GM19467 (cell line): Measurements from ENCODE around the gene SPP1.

Experiments
- ATAC-seq: cut with Tn5 transposase; IDR thresholded peaks from one replicate; pipeline ENCODE4 v1.9.1; 2021; ENCODE audit warnings: mild to moderate bottlenecking, moderate library complexity; ENCODE audit not compliant: unreplicated experiment

The SPP1 gene

DNA sequence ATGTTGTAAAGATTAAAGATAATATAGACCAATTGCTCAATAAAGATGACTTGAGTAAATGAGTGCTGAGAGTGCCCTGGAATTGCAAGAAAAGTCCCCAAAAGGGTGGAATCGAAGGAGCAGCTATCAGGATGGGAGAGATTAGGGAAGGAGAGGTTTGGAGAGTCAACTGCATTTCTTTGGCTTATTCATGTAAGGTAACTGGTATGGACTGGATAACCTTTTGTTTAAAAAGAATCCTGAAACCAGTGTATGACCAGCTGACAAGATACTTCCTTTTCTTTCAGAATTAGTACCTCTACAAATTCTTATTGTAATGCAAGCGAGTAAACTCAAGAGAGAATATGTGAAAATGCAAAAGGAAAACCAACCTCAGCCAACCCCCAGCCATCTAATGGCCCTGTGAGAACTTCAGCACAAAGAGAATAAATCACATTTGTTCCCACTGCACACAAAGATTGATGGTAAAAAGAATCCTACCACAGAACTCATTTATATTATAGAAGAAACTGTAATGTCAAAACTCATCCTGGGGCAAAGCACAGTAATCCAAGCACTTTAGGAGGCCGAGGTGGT is 24.5 kb upstream of the SPP1 start:
- ATAC-seq, result no peak

DNA sequence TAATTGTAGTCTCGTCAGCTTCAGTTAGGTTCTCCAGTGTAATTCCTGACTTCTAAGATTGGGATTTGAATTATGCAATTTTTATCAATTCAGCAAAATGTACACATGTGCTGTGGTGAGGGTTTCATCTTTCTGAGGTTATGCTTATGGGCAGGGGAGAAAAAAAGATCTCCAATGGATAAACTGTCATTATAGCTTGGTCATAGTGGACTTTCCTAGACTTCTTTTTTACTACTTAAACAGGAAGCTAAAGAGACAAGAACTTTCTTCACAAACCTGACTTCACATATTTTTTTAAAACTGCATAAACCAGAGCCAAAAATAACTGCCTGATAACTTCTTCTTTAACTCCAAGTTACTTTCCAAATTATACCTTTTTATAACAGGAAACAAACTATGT is 21.7 kb upstream of the SPP1 start:
- ATAC-seq, result no peak

DNA sequence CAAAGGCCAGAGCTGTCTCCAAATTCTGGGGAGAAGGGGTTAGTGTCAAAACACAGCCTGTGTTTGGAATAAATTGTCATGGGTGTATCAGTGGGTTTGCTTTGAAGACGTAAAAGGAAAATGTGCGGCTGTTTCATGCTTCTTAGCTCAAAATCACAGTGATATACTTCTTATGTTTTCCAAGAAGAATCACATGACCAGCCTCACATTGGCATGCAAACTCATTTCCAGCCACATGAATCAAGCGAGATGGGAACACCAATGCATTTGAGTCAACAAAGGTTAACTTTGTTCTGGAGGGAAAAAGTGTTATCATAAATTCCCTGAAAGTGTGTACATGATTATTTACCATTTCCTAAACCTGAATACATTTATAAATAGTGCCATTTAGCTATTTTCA is 19.0 kb upstream of the SPP1 start:
- ATAC-seq, result no peak

DNA sequence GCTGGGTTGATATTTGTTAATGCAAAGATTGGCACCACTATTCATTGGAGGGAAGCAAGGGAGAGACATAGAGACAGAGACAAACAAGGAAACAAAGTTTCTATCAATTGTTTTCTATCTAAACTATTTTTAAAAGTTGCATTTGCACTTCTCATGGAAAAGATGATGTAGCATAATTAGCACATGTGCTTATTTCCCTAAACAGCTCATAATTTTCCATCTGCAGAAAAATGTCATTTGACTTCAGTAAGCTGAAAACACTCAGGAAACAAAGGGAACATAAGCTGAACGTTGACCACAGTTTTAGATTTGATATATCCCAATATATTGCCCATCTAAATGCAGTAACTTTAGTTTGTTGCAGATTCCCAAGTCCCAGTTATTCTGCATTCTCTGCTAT is 18.5 kb upstream of the SPP1 start:
- no peak for ATAC-seq

DNA sequence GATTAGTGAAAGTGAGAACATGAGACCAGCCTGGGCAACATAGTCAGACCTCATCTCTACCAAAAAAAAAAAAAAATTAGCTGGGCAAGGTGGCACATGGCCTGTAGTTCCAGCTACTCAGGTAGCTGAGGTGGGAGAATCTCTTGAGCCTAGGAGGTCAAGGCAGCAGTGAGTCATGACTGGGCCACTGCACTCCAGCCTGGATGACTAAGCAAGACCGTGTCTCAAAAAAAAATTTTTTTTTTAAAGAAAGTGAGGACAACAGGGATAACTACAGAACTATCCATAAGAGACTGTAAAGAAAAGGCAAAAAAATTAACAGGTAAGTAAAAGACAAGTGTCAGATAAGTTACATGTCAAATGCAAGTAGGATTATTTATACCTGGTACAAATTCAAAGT is 13.5 kb upstream of the SPP1 start:
- no peak for ATAC-seq

DNA sequence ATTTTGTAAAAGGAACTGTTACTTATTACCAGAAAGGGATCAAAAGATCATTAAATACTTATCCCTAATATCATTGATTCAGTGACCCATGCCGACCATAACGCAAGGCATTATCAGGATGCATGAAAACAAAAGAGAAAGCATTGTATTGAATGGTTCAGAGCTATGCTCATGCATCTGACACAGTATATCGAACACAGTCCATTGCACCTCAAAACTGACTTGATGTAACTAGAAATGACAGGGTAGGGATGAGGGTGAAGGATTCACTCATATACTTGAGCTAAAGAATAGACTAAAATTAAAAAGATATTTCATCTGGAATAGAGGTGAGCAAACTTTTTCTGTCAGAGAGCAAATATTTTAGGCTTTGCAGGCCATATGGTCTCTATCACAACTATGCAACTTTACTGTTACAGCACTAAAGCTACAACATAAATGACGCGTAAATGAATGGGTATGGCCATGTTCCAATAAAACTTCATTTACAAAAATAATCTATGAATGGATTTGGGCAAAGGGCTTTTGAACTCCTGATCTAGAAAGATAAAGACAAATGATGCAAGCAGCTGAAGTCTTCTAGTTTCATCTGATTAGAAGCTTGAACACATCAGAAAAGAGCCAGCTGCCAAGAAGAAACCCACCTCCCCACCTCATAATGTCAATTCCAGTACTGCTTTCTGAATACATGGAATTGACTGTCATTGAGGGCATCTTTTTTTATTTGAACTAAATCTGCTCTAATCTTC is 12.9 kb upstream of the SPP1 start:
- no peak for ATAC-seq

DNA sequence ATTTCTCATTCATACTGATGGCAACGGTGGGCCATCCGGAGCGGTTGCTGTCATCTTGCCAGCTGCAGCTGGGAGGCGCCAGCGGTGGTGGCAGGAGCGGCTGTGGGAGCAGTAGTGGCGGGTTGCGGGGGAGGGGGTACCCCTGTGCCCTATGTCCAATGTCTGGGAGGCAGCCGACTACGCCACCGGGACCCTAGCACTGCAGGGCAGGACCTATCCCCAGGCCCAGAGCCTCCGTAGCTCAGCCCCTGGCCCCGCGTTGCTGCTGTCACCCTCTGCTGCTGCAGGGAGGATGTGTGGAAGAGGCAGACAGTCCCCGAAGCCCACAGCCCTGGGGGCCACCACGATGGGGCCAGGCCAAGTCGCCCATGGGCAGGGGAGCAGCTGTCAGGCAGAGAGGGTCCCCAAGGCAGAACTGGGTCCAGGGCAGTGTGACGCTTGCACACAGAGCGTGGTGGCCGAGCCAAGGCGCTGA is 10.0 kb upstream of the SPP1 start:
- ATAC-seq, result no peak

DNA sequence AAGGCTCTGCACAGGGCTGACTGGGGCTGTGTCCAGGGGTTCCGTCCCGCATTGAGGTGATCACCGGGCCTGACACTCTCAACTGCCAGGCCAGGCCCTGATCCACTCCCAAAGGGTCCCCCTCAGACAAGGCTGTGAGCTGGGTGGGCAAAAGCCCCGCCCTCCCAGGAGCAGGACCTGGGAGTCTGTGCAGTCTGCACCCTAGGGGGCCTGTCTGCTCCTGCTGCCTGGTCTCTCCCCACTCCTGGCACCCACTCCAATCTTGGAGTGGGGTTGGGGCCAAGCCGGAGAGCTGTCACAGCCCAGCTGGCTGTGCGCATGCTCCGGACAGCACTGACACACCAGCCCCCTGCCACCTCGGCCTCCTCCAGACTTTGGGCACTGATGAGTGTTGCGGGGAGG is 9.4 kb upstream of the SPP1 start:
- no peak for ATAC-seq

DNA sequence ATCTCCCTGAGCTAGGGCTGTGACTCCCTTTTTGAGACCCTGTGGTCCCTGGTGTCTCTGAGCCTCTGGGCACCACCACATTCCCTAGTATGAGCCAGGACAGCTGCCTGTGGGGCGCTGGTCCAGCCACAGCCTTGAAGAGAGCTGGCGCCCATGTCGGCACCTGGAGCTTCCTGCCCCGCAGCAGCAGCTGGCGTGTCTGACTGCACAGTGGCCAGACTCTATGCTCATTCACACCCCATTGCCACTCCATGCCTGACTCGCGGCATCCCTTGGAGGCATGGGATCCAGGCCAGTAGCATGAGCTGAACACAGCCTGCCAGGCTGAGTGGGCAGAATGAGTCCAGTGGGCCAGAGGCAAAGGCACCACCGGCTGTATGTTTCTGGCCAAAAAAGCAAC is 8.3 kb upstream of the SPP1 start:
- ATAC-seq, result no peak

DNA sequence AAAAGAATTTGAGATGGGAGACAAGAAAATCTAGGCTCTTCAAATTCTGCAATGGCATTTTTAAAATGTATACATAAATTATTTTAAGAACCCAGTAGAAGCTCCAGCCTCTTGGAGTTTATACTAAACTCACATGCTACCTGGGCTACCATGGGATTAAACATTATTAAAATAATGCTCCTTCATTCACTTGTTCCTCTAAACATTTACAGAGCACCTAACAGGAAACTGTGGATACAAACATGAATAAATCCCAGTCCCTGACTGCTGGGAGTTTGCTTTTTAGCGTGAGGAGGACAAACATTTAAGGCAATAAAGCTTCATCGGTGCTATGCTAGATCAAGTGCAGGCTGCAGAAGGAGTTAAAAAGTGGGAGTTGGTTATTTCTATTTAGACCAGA is 5.4 kb upstream of the SPP1 start:
- ATAC-seq, result no peak

DNA sequence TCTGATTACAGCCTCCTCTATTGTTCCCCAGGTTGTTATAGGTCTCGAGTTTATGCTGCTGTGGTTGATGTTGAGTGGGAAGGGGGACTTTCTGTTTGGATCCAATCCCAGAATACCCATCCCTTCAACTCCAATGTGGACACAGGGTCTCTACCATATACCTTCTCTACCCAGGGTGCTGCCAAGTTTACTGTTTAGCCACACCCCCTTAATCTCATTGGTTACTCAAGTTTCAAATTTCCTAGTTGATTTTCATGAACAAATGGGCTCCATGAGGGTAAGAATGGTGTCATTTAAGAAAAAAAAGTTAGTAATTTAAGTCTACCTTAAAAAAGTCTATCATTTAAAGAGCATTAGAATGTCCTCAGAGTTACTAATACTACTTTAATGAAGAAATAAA is 3.6 kb upstream of the SPP1 start:
- no peak for ATAC-seq

DNA sequence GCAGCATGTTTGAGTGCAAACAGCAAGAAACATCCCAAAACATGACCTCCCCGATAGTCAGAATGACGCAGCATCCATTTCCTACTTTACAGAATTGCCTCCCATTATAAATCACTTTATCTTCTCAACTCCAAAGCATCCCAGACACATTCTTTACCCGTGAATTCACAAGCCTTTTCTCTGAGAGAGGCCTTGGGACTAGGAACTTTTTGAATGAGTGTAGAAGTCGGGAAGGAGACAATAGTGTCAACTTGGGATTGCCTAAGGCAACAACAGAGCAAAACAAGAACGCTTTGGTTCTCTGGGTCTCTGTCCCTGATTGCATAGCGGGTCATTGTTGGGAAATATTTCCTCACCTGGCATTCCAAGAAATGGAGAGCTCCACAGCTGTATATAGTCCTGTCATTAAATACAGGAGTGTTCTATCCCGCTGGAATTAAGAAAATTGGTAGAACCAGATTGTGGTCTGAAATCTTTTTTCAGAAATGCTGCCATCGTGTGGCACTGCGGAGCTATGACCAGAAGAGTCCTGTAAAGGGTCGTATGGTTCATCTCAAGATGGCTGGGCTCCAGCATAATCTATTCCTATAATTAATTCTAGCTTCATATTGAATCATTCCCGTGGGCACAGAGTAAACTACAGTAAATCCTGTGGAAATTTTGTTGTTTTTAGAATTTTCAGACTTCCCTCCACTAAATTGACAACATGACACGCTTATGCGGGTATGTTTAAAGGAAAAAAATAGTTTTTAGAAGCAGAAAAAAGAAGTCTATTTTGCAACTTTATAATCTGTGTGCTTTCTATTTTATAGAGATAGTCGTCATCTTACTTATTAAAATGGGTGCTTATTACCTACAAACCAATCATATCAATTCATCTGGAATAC is 2.0 kb upstream of the SPP1 start:
- ATAC-seq, result peak; percentile 71

DNA sequence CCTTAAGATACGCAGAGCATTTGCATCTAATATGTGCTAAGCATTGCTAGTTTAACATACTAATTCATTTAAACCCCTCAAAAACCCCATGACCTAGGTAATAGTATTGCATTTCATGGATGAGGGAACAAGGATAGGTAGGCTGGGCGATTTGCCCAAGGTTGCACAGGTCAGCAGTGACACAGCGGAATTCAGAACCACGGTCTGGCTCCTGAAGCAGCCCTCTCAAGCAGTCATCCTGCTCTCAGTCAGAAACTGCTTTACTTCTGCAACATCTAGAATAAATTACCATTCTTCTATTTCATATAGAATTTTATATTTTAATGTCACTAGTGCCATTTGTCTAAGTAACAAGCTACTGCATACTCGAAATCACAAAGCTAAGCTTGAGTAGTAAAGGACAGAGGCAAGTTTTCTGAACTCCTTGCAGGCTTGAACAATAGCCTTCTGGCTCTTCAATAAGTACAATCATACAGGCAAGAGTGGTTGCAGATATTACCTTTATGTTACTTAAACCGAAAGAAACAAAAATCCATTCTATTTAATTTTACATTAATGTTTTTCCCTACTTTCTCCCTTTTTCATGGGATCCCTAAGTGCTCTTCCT is 555 bp upstream of the SPP1 start:
- ATAC-seq, result peak; percentile 37

DNA sequence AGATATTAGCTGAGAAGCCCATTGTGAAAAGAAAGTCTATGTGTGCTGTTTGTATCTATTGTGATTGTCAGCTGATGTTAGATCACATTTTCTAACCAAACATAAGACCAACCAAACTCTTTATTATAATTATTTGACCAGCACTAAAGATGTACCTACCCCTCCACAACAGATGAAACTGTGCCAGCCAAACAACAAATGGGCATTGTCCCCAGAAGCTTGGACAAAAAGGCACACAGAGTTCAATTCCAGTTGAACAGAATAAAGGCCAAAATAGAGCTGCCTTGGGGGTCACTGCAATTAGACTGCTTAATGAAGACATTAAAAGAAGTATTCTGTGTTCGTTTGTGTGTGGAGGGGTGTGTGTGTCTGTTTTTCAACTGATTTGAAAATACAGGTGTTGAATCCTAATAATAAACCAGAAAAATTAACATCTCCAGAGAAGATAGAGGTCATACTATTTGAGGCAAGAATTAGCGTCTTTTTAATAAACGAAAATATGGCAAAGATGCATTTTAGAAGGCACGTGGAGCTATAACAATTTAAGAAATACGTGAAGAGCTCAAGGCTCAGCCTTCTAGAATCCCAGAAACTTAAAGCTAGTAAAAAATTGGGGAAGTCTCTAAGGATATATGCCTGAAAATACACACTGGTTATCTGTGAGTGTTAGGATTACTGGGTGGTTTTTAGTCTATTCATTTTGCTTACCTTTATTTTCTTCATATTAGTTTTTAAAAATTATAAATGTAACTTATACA is 2.2 kb downstream of the SPP1 start:
- no peak for ATAC-seq

DNA sequence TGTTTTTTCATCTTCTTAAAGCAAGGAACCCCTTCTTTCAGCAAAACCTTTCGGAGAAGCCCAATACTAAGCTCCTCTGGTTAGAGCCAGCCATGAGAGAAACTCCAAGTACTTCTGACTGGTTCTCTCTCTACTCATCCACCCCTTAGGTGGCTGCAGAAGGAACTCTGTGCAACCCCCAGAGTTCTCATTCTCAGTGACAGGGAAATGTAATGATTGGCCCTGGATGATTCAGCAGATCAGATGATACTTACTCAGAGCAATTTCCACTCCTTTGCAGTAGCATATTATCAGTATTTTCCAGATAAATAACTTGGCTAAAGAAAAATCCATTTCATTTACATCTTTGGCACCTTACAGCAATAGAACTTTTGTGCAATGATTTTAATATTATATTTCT is 3.2 kb downstream of the SPP1 start:
- ATAC-seq, result no peak

DNA sequence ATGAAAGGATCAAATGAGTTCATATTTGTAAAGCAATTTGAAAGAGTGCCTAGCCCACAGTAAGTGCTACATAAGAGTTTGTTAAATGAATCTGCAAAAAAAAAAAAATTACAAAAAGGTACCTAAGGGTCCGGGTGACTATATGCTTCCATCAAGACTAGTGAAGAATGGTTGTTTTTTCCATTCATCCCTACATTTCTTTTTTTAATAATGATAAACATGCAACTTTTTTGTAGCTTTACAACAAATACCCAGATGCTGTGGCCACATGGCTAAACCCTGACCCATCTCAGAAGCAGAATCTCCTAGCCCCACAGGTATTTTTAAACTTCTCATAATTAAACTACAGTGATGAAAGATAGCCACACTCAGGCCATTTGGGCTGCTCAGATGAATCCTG is 4.3 kb downstream of the SPP1 start:
- ATAC-seq, result no peak

DNA sequence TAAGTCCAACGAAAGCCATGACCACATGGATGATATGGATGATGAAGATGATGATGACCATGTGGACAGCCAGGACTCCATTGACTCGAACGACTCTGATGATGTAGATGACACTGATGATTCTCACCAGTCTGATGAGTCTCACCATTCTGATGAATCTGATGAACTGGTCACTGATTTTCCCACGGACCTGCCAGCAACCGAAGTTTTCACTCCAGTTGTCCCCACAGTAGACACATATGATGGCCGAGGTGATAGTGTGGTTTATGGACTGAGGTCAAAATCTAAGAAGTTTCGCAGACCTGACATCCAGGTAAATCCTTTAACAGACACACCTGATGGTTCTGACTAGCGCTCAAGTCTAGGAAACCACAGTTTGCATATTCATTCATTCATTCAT is 6.0 kb downstream of the SPP1 start:
- ATAC-seq, result no peak

DNA sequence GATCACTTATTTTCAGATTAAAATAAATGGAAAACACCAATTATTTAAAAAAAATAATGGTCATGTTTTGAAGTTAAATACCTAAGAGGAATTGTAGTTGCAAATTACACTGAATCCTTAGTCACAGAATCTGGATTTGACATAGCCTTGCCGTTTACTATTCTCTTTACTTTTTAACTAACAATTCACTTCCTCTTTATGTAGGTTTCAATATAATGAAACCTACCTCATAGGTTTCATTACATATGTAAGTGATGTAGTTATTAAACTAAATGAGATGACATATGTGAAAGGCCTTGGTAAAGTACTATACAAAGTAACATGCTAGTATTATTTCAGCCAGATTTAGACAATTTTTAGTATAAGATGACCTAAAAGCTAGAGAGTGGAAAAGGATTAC is 6.5 kb downstream of the SPP1 start:
- no peak for ATAC-seq

DNA sequence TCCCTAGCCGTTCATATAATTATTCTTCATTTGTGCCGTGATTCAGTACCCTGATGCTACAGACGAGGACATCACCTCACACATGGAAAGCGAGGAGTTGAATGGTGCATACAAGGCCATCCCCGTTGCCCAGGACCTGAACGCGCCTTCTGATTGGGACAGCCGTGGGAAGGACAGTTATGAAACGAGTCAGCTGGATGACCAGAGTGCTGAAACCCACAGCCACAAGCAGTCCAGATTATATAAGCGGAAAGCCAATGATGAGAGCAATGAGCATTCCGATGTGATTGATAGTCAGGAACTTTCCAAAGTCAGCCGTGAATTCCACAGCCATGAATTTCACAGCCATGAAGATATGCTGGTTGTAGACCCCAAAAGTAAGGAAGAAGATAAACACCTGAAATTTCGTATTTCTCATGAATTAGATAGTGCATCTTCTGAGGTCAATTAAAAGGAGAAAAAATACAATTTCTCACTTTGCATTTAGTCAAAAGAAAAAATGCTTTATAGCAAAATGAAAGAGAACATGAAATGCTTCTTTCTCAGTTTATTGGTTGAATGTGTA is 7.0 kb downstream of the SPP1 start:
- ATAC-seq, result no peak

DNA sequence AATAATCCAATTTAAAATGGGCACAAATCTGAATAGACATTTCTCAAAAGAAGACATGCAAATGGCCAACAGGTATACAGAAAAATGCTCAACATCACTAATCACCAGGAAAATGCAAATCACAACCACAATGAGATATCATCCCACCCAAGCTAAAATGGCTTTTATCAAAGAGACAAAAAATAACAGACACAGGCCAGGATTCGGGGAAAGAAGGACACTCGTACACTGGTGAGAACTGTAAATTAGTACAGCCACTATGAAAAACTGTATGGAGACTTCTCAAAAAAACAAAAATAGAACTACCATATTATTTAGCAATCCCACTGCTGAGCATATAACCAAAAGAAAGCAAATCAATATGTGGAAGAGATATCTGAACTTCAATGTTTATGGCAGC is 8.5 kb downstream of the SPP1 start:
- ATAC-seq, result no peak
